ENCODE results near the gene ZFP64. TPM values are rescaled to one million over a fixed set of nuclear protein-coding genes. Genes with fewer than 3 reads are reported as not detected.

The ZFP64 gene
- total and polyA plus RNA-seq, 2 of the 4 experiments (the other 2 are of a cell fraction) = 14.3 to 17.1 TPM

DNA sequence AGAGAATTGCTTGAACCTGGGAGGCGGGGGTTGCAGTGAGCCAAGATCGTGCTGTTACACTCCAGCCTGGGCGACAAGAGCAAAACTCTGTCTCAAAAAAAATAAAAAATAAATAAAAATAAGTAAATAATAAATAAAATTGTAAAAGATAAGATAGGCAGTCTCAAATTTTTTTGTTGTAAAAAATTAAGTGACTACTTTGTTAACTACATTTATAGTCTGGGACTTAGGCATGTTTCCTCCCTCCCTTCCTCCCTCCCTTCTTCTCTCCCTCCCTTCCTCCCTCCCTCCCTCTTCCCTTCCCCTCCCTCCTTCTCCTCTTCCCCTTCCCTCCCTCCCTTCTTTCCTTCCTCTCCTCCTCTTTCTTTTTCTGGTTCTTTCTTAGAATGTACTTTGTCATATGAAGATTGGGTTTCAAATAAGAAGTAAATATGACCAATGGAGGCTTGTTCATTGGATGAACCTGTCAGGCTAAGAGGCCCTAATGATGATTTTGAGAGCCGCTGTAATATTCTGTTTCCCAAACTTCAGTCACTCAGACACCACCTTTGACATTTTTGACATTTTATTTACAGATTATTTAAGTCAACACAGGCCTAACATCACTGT, 24.2 kb downstream of the ZFP64 start:
- Histone ChIP-seq H3K36me3 (ENCODE audit: control insufficient read depth, insufficient read depth, low read length) (peaks cover 16% of the 10 kb centered on the region), H3K4ac (ENCODE audit: low read depth, low read length) (no peak overlapping the region), H3K4me3 (ENCODE audit: insufficient read depth, low read depth, low read length) (no peak overlapping the region), H2BK5ac (ENCODE audit: low read depth, low read length, poor library complexity, severe bottlenecking) (no peak overlapping the region), H2AFZ (replicated peaks; ENCODE audit: low read length, poor library complexity) (no peak overlapping the region), H3K9me1 (ENCODE audit: insufficient read depth, low read length) (no peaks in the 10 kb centered on the region), H2AK9ac (replicated peaks; ENCODE audit: low read depth, low read length, poor library complexity) (no peak overlapping the region), H3K27ac (ENCODE audit: insufficient read depth, low read length) (no peak overlapping the region), H3K79me1 (ENCODE audit: low read depth in 1 of 2, low read length in 2 of 2) (no peaks in the 10 kb centered on the region; a peak in 1 of 4 replicates), H3K14ac (replicated peaks; ENCODE audit: low read depth, low read length) (no peak overlapping the region), H3K4me2 (ENCODE audit: low read depth, low read length) (no peak overlapping the region), H3K56ac (ENCODE audit: extremely low read depth, insufficient read depth, low read length) (no peak overlapping the region), H3K18ac (ENCODE audit: low read depth, low read length) (no peak overlapping the region), H2BK120ac (ENCODE audit: low read depth, low read length) (no peak overlapping the region), H4K8ac (ENCODE audit: low read depth in 2 of 2, low read length in 2 of 2) (no peak overlapping the region), H3K9me3 (ENCODE audit: control insufficient read depth, insufficient read depth, low read length) (peaks cover 11% of the 10 kb centered on the region), H3K23ac (ENCODE audit: low read depth, low read length) (no peak overlapping the region), H2AK5ac (ENCODE audit: low read depth, low read length) (no peak overlapping the region), H2BK15ac (ENCODE audit: low read depth, low read length) (no peak overlapping the region), H2BK20ac (ENCODE audit: low read depth, low read length) (no peak overlapping the region), H4K5ac (ENCODE audit: low read depth, low read length) (no peak overlapping the region), H4K20me1 (ENCODE audit: insufficient read depth, low read length) (no peaks in the 10 kb centered on the region), H4K91ac (ENCODE audit: insufficient read depth, low read depth, low read length) (no peak overlapping the region), H3K27me3 (ENCODE audit: control insufficient read depth, insufficient read depth, low read length) (no peaks in the 10 kb centered on the region), H3K9ac (ENCODE audit: low read depth, low read length) (no peak overlapping the region), H3K4me1 (ENCODE audit: control insufficient read depth, insufficient read depth, low read length) (no peaks in the 10 kb centered on the region)
- 100% methylated on average over 1 of the region's 4 CpGs; no CpG with 5 or more reads in 1 of the 2 experiments for WGBS, 2 experiments (ENCODE audit: extremely low coverage in 2 of 2, insufficient read length in 1 of 2)
- DNase-seq (no peak), ATAC-seq (ENCODE audit: low read depth) (no peak)
- dilution Hi-C loops (cut with HindIII; ENCODE audit: low sequenced_read_pairs, unreplicated experiment) (no loop called here), in situ Hi-C loops (cut with MboI; ENCODE audit: low sequenced_read_pairs) (no loop called here), intact Hi-C loops (cut with micrococcal nuclease) (no loop called here)
- POLR2A ChIA-PET (ENCODE audit: unreplicated experiment) = no interaction called here
- BruUV-seq (replicated peaks) = no TSS peak
- CTCF ChIA-PET = no interaction called here
- TF ChIP-seq RAD21 (IDR thresholded peaks at IDR 0.05; ENCODE audit: low read length) (no peak), RFX5 (IDR thresholded peaks at IDR 0.05; ENCODE audit: low read depth, low read length) (no peak), BHLHE40 (IDR thresholded peaks at IDR 0.05; ENCODE audit: low read depth, low read length) (no peak), MAZ (IDR thresholded peaks at IDR 0.05; ENCODE audit: borderline replicate concordance, low read depth, low read length) (no peak), POLR2A (IDR thresholded peaks at IDR 0.05; ENCODE audit: low read depth, low read length) (no peak), MAFK (IDR thresholded peaks at IDR 0.05; ENCODE audit: low read depth, low read length) (no peak), MXI1 (IDR thresholded peaks at IDR 0.05; ENCODE audit: borderline replicate concordance, low read depth, low read length) (no peak), SMC3 (IDR thresholded peaks at IDR 0.05; ENCODE audit: low read depth, low read length) (no peak), RCOR1 (IDR thresholded peaks at IDR 0.05; ENCODE audit: insufficient replicate concordance, low read length) (no peak), NFE2L2 (IDR thresholded peaks at IDR 0.05; ENCODE audit: low read depth, low read length) (no peak), CHD1 (IDR thresholded peaks at IDR 0.05; ENCODE audit: low read depth, low read length) (no peak), CEBPB (IDR thresholded peaks at IDR 0.05; ENCODE audit: low read depth, low read length) (no peak), FOS (IDR thresholded peaks at IDR 0.05; ENCODE audit: low read depth, low read length) (no peak)
- TF ChIP-seq, protein P1, sequence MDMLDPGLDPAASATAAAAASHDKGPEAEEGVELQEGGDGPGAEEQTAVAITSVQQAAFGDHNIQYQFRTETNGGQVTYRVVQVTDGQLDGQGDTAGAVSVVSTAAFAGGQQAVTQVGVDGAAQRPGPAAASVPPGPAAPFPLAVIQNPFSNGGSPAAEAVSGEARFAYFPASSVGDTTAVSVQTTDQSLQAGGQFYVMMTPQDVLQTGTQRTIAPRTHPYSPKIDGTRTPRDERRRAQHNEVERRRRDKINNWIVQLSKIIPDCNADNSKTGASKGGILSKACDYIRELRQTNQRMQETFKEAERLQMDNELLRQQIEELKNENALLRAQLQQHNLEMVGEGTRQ (IDR thresholded peaks at IDR 0.05; ENCODE audit: low read depth, low read length) = no peak
- TF ChIP-seq, protein P2, sequence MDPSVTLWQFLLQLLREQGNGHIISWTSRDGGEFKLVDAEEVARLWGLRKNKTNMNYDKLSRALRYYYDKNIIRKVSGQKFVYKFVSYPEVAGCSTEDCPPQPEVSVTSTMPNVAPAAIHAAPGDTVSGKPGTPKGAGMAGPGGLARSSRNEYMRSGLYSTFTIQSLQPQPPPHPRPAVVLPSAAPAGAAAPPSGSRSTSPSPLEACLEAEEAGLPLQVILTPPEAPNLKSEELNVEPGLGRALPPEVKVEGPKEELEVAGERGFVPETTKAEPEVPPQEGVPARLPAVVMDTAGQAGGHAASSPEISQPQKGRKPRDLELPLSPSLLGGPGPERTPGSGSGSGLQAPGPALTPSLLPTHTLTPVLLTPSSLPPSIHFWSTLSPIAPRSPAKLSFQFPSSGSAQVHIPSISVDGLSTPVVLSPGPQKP (IDR thresholded peaks at IDR 0.05; ENCODE audit: borderline replicate concordance, low read depth, low read length) = no peak
- TF ChIP-seq, protein P3, sequence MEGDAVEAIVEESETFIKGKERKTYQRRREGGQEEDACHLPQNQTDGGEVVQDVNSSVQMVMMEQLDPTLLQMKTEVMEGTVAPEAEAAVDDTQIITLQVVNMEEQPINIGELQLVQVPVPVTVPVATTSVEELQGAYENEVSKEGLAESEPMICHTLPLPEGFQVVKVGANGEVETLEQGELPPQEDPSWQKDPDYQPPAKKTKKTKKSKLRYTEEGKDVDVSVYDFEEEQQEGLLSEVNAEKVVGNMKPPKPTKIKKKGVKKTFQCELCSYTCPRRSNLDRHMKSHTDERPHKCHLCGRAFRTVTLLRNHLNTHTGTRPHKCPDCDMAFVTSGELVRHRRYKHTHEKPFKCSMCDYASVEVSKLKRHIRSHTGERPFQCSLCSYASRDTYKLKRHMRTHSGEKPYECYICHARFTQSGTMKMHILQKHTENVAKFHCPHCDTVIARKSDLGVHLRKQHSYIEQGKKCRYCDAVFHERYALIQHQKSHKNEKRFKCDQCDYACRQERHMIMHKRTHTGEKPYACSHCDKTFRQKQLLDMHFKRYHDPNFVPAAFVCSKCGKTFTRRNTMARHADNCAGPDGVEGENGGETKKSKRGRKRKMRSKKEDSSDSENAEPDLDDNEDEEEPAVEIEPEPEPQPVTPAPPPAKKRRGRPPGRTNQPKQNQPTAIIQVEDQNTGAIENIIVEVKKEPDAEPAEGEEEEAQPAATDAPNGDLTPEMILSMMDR (conservative IDR thresholded peaks at IDR 0.05; ENCODE audit: low read depth, low read length) = no peak

Measured in IMR-90 (cell line).